ENCODE measurements around the gene FAM162A. TPM values are rescaled to one million over a fixed set of nuclear protein-coding genes. Genes with fewer than 3 reads are reported as not detected.
"Not testable (repeated sequence)": the region's sequence is repeated elsewhere in the genome, so short reads cannot be mapped to it uniquely, and the experiment has no call there.

FAM162A gene
- polyA plus RNA-seq, 10 donors, result 31.1 to 45.3 (median 36.7) TPM

DNA sequence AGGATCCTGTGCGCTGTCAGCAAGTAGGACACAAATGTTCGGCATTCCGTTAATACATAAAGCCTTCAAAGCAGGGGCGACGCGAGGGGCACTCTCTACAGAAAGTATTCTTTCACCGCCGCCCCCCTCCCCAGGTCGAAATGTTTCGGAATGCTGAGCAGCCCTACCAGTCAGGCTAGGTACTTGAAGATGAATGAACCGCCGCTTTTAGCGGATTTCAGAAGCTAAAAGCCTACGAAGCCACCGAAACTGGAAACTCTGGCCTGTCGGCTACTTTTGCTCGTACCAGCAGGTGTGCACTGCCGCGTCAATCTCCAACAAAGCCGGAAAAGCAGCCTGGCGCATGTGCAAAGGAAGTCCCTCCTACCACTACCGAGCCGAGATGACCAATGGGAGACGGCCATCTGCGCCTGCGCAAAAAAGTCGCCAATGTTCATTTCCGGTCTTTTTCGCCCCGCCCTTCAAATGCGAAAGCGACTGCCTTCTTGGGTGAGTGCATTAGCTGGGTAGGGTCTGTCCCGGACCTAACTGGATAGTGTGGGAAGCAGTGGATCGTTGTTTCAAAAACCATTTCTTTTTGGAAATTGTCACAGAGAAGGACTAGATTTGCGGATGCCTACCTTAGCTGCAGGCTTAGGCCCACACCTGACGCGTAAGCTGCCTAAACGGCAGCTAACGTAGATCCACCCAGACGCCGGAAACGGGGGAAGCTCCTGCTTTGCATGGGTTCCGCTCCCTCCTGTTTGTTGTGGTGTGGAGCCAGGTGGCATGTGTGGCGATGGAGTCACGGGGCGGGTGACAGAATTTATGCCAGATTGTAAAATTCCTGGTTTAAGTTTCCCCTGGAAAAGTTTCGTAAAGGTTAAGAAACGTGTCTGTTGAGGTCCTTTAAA is 32.0 kb downstream of the FAM162A start, which contains the start of gene WDR5B:
Gene WDR5B, minus strand, starts transcription at position 301 of the 893 bp plus-strand sequence. CDS start 534 bp downstream, outside the sequence.
- DNase-seq, result peak; percentile 99

DNA sequence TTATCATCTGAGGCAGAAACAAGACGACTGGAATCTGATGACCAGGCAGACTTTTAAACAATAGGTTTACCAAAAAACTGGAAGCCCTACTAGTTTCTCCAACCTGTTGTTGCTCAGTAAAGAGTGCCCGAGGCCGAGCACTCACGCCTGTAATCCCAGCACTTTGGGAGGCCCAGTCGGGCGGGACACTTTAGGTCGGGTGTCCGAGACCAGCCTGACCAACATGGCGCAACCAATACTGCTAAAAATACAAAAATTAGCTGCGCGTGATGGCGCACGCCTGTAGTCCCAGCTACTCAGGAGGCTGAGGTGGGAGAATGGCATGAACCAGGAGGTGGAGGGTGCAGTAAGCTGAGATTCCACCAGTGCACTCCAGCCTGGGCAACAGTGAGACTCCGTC is 33.0 kb downstream of the FAM162A start:
- DNase-seq, result peak in 2 of 3 donors; percentile 9 to 17

DNA sequence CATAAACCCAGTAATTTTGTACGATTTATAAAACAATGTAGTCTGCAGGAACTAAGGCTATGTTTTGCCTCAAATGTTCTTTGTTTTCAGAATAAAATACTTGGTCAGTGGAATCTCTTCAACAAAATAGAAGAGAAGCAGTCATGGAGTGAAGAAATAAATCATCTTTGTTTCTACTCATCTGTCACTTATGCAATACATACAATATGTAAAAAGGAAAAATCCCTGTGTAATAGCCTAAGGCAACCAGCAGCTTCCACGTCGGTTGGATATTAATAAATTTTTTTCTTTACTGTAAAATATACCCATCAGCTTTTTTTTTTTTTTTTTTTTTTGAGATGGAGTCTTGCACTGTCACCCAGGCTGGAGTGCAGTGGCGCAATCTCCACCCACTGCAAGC is 37.1 kb downstream of the FAM162A start:
- DNase-seq, result no peak

DNA sequence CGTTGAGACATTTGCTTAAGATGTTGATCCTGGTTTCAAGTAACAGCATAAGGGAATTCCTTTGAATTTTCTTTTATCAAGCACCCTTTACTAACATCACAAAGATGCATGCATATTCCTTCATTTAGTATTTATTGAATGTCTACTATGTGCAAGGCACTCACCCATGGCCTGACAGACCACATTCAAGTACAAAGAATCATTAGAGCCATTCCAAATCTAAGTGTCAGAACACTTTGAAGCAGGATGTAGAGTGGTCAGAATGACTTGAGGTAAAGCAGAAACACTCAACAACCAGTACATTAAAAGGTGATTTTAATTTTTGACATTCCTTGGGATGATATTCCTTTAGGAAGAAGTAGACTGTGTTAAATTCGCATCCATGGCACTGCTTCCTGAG is 37.9 kb downstream of the FAM162A start:
- DNase-seq, result no peak

DNA sequence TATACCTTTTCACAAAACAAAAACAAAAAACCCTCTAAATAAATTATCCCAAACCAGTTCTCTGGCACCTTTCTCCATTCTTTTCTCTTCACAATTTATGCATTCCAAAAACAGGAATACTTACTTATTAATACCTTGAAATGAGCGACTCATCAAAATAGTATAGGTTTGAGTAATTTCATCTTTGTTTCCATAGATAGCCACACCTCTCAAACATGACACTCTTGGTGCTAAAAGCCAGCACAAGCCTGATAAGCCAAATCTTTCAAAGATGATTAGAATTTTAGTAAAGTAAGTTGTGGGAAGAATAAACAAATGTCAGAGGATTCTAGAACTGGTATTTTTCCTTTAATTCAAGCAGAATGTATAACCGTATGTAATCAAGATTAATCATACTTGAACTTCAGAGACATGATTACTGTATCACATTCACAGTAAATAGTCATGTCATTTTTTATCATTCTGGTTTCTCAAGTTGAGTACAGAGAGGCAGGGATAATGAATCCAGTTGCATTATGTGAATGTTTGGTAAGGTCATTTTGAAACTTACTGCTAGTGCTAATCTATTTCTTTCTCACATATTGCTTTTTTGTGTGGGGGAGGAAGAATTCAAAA is 44.0 kb downstream of the FAM162A start:
- DNase-seq, result no peak

DNA sequence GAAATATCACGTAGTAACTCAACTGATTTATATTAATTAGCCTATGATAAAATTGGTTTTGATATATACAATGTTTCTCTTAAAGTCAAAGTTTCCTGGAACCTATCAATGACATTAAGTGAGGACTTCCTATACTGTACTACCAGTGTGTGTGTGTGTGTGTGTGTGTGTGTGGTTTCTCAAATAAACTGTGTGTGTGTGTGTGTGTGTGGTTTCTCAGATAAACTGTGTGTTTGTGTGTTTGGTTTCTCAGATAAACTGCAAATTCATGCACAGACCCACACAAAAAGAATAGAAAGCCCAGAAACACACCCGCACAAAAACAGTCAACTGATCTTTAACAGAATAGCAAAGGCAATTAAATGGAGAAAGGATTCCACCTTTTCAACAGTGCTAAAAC is 46.4 kb downstream of the FAM162A start:
- no peak for DNase-seq

DNA sequence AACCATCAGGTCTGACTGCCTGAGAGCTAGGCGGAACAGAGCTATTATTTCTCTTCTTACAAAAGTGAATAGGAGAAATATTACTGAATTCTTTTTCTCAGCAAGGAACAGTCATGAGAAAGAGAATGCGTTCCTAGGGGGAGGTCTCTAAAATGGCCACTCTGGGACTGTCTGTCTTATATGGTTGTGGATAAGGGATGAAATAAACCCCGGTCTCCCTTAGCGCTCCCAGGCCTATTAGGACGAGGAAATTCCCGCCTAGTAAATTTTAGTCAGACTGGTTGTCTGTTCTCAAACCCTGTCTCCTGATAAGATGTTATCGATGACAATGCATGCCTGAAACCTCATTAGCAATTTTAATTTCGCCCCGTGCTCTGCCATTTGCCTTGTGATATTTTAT is 52.0 kb downstream of the FAM162A start:
- DNase-seq, result no peak

DNA sequence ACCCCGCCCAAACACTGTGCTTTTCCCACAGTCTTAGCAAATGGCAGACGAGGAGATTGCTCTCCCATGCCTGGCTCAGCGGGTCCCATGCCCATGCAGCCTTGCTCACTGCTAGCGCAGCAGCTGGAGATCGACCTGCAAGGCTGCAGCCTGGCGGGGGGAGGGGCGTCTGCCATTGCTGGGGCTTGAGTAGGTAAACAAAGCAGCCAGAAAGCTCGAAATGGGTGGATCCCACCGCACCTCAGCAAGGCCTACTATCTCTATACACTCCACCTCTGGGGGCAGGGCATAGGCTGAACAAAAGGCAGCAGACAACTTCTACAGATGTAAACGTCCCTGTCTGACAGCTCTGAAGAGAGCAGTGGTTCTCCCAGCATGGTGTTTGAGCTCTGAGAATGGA is 59.1 kb downstream of the FAM162A start:
- no peak for DNase-seq

DNA sequence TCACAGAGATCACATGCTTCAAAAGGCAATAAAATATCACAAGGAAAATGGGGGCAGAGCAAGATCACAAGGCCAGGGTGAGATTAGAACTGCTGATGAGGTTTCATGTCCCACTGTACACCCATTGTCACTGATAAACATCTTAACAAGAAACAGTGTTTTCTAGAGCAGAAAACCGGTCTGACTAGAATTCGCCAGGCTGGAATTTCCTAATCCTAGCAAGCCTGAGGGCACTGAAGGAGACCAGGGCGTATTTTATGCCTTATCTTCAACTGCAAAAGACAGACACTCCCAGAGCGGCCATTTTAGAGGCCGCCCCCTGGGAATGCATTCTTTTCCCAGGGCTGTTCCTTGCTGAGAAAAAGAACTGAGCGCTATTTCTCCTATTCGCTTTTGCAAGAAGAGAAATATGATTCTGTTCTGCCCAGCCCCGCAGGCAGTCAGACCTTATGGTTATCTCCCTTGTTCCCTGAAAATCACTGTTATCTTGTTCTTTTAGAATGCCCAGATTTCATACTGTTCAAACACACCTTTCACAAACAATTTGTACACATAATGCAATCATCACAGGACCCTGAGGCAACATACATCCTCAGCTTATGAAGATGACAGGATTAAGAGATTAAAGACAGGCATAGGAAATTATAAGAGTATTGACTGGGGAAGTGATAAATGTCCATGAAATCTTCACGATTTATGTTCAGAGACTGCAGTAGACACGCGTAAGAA is 59.9 kb downstream of the FAM162A start:
- DNase-seq, result not testable (repeated sequence)

DNA sequence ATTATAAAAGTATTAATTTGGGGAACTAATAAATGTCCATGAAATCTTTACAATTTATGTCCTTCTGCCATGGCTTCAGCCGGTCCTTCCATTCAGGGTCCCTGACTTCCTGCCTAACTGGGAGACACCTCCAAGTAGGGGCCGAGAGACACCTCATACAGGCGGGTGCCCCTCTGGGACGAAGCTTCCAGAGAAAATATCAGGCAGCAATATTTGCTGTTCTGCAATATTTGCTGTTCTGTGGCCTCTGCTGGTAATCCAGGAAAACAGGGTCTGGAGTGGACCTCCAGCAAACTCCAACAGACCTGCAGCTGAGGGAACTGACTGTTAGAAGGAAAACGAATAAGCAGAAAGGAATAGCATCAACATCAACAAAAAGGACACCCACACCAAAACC is 60.5 kb downstream of the FAM162A start:
- DNase-seq, result not testable (repeated sequence)

DNA sequence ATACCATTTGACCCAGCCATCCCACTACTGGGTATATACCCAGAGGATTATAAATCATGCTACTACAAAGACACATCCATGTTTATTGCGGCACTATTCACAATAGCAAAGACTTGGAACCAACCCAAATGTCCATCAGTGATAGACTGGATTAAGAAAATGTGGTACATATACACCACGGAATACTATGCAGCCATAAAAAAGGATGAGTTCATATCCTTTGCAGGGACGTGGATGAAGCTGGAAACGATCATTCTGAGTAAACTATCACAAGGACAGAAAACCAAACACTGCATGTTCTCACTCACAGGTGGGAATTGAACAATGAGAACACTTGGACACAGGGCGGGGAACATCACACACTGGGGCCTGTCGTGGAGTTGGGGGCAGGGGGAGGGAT is 64.2 kb downstream of the FAM162A start:
- DNase-seq, result not testable (repeated sequence)

DNA sequence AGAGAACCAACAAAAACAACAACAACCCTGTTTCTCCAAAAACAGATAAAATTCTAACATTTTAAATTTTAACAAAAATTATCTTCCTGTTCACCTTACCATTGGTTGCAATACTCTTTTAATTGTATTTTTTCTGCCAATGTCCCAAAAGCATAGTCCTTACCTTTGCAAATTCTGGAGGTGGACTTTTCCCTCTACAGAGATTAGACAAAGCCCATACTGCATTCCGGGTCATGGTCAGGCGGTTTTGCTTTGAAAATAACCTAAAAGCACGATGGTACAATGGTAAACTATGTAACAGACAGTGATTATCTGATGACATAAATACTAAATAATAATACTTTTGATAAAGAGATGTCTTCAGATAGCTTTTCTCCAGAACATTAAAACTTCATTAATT is 67.4 kb downstream of the FAM162A start:
- DNase-seq, result no peak

DNA sequence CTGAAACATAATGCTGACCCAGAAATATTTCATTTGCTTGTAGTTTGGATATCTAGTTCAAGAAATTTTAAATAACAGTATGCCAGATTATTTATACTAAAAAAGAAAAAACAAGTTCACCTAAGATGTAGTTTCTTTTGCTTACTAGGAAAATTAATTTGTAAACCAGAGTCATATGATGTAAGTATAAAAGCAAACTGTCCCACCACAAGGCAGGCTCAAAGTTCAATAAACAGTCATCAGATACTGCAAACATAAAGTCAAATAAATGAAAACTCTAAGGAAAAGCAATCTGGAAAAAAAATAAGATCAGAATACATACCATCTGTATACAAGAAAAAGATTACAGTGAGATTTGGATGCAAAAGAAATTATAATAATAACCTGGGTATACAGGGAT is 72.1 kb downstream of the FAM162A start:
- no peak for DNase-seq

DNA sequence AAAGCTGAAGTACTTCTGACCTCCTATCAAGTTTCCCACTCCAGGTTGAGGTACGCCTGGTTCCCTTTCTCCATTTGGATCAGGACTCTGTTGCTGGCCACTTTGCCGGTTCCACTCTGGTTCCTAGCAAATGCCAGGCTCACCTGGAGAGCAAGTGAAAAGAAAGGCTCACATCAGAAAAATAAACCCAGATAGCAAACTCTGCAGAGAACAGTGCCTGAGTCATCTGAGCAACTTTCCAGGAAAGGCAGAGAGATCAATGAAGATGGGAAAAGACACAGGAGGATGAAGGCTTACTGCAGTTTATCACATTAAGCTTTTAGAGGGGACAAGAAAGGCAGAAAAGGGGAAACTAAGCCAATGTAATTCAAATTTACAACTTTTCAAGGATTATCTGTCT is 73.7 kb downstream of the FAM162A start:
- no peak for DNase-seq

DNA sequence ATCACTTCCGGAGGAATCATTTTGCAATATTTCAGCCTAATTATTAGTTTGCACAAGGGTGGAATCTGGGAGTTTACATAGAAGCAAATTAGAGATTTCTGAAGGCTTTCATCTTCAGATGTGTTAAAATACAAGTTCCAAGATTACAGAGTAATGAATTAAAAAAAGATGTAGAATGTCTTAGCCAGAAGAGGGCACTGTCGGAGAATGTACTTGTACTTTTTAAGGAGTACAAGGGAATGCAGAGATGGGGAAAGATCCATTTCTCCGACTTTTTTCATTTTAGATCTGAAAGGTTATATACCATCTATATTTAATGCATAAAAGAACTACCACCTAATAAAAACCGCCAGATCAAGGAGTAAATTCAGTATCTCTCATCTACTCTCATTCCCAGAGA is 75.0 kb downstream of the FAM162A start:
- DNase-seq, result peak in 2 of 3 donors; percentile 22 to 40

DNA sequence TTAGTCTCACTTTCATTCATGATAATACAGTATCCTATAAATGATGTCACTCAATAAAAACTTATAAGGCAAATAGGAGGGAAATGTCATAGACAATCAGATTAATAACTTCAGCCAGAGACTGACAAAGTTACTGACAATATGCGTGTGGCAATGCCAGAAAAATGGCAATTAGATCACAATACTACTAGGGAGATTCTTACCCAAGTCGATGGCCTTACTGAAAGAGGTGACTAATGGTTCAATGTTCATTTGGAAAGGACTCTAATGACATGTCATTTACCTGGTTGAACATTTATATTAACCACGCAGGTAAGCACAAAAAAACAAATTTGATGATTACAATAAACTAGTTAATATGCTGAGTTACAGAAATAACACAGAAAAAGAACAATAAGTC is 77.8 kb downstream of the FAM162A start:
- no peak for DNase-seq

Other genes starting within 250 kb of the FAM162A start
- under 1 TPM in 4 of 10 donors, not detected in 6; 0.03 to 0.05 (median 0.03) TPM for gene CASR, start 200.5 kb upstream of the FAM162A start, polyA plus RNA-seq (ENCODE audit: insufficient read length in 10 of 10)
- gene CSTA, start 58.9 kb upstream of the FAM162A start, polyA plus RNA-seq (ENCODE audit: insufficient read length in 10 of 10), result 1 to 10 TPM in 3 of 10 donors, under 1 TPM in 7; 0.31 to 4.1 (median 0.73) TPM
- 10 to 100 TPM; 24.4 to 39.2 (median 32.5) TPM for gene MIX23, start 951 bp upstream of the FAM162A start, polyA plus RNA-seq (ENCODE audit: insufficient read length in 10 of 10)
- 1 to 10 TPM; 4.5 to 6.5 (median 5.6) TPM for gene WDR5B, start 31.9 kb downstream of the FAM162A start, polyA plus RNA-seq (ENCODE audit: insufficient read length in 10 of 10)
- 10 to 100 TPM; 33.9 to 60.5 (median 41.8) TPM for gene KPNA1, start 130.8 kb downstream of the FAM162A start, polyA plus RNA-seq (ENCODE audit: insufficient read length in 10 of 10)
- gene PARP9, start 180.1 kb downstream of the FAM162A start, polyA plus RNA-seq (ENCODE audit: insufficient read length in 10 of 10), result 10 to 100 TPM in 9 of 10 donors, 1 to 10 TPM in 1; 8.9 to 19.2 (median 15.1) TPM
- 10 to 100 TPM in 2 of 10 donors, 1 to 10 TPM in 8; 6.0 to 10.7 (median 8.4) TPM for gene DTX3L, start 180.2 kb downstream of the FAM162A start, polyA plus RNA-seq (ENCODE audit: insufficient read length in 10 of 10)
- 1 to 10 TPM in 9 of 10 donors, under 1 TPM in 1; 0.94 to 8.3 (median 3.6) TPM for gene PARP15, start 193.5 kb downstream of the FAM162A start, polyA plus RNA-seq (ENCODE audit: insufficient read length in 10 of 10)